Measurements from ENCODE around the gene ZNF853.
"Not testable (repeated sequence)": the region's sequence is repeated elsewhere in the genome, so short reads cannot be mapped to it uniquely, and the experiment has no call there.

The ZNF853 gene

GRCh38 chr7:6614953-6615722 lies at the start of gene ZNF853:
TSS of gene ZNF853 (plus strand) at chr7:6615610. CDS start at chr7:6616175, 565 bp downstream.
- DNase-seq = no peak

GRCh38 chr7:6565655-6566054 lies 49.8 kb upstream of the ZNF853 start:
- no peak for DNase-seq

DNA sequence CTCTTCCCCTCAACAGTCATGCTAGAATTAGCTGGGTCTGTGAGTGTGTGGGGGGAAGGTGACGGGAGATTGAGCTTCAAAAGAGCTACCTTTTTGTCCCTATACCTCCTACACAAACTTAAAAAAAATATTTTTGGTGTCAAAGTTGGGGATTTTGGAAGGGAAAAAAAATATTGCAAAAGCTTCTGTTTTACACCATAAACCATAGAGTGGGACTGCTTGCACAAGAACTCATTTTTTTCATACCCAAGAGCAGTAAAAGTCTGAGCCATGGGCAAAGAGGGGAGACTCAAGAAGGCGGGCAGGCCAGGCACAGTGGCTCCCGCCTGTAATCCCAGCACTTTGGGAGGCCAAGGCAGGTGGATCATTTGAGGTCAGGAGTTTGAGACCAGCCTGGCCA lies 47.5 kb upstream of the ZNF853 start:
- DNase-seq = no peak

- DNase-seq = no peak
Measured at GRCh38 chr7:6571160-6571779, 44.1 kb upstream of the ZNF853 start.

- no peak for DNase-seq
Measured at GRCh38 chr7:6575281-6576023, 40.0 kb upstream of the ZNF853 start.

DNA sequence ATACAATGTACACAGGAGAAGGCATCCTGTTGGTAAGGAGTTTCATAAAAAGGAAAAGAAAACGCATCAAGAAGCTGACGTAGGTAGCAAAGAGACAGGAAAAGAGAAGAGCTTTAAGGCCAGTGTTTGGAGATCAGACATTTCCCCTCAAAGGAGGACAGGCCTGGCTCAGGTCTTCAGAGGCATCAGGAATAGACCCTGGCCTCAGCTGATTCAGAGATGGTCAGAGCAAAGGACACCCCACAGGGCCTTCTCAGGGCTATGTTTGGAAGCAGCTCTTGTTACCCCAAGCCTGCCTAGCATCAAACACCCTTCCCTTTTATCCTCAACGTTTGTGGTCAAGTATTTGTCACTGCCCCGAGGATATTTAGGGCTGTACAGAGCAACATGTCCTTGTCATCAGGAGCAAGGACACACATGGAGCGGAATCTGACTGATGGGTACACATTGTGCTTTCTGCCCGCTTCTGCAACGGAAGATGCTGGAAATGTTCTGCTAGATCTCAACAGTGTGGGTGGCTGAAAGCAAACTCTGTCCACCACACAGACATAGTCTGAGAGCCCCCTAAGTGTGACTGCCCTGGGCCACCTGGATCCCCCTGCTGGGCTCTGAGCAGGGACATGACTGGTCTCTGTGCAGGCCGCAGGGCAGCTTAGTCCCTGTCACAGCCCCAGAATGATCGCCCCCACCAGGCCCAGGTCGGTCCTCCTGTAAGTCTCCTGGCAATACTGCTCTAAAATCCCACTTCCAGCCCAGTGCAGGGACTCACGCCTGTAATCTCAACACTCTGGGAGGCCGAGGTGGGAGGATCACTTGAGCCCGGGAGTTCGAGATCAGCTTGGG lies 39.2 kb upstream of the ZNF853 start:
- DNase-seq = no peak

GRCh38 chr7:6576867-6577368 lies 38.5 kb upstream of the ZNF853 start:
- DNase-seq = not testable (repeated sequence)

- DNase-seq = peak; percentile 57
Measured at GRCh38 chr7:6577369-6578113, 37.9 kb upstream of the ZNF853 start, which contains the start of gene ZDHHC4. TSS of gene ZDHHC4 (plus strand) at chr7:6577454. CDS start at chr7:6580562, 3,108 bp downstream.

DNA sequence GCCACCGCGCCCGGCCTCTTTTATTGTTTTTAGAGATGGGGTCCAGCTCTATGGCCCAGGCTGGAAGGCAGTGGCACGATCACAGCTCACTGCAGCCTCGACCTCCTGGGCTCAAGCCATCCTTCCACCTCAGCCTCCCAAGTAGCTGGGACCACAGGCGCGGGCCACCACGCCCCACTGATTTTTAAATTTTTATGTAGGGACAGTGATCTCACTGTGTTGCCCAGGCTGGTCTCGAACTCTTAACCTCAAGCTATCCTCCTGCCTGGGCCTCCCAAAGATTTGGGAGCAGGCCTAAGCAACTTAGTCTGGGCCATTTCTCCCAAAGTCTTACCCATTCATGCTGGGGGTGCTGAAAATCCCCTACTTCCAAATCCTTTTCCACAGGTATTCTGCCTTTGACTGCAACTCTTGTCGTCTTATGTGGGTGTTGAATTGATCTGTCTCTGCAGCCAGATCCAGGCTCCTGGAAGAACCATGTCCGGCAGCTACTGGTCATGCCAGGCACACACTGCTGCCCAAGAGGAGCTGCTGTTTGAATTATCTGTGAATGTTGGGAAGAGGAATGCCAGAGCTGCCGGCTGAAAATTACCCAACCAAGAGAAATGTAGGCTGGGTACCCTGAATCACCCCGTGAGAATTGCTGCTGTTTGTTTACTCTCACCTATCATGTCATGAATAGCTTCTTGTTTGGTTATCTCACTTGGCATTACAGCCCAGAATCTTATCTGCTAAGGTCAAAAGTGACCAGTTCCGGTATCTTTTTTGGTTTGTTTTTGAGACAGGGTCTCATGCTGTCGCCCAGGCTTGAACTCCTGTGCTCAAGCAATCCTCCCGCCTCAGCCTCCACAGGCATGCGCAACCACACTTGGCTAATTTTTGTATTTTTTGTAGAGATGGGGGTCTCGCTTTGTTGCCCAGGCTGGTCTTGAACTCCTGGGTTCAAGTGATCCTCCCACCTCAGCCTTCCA lies 37.0 kb upstream of the ZNF853 start:
- no peak for DNase-seq

DNA sequence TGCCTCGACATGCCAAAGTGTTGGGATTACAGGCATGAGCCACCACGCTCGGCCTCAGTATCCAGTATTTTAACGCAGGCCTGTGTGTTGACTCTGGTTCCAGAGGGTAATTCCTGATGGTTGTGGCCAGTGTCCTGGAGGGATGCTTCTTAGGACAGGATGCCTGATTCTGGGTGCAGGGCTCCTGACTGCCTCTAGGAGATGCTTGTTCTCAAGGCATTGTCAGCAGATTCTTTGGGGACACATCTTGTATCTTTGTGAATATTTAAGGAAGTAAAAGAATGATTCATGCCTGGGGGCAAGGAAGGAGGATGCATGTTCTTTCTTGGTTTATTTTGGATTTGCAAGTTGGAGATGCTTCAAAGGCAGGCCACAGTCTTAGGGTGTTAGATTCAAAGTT lies 36.0 kb upstream of the ZNF853 start:
- no peak for DNase-seq

- not testable (repeated sequence) for DNase-seq
Measured at GRCh38 chr7:6585746-6586432, 29.5 kb upstream of the ZNF853 start.

DNA sequence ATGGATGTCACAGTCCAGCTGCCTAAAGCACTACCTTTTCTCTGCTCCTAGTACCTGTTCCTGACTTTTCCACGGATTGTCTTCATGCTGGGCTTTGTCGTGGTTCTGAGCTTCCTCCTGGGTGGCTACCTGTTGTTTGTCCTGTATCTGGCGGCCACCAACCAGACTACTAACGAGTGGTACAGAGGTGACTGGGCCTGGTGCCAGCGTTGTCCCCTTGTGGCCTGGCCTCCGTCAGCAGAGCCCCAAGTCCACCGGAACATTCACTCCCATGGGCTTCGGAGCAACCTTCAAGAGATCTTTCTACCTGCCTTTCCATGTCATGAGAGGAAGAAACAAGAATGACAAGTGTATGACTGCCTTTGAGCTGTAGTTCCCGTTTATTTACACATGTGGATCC lies 26.8 kb upstream of the ZNF853 start:
- DNase-seq = no peak

DNA sequence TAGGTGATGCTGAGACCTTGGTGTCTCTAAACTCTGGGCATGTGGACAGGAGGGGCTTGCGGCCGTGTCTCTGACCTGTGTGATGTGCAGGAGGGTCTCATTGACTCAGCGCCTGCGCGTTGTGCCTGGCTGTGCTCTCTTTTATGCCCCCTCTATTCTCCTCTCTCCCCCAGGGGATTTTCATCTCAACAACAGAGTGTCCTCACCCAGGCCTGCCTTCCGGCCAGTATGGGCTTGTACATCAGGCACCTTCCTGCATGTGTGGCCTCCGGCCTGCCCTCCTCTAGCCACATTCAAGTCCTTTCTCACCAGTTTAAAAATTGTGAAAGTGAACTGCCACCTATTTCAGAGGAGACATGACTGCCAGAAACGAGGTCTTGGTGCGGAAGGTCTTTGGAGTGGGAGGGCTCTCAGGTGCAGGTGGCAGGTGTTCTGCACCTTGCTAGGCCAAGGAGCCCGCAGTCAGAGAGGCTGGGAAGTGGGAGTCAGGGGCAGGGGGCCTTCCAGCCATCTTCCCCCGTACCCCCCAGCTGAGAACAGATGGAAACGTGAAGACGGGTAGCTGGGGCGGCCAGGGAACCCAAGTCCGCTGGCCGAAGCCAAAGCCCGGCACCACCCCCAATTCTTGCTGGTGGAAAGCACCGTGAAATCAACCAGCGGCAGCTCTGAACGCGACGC lies 26.1 kb upstream of the ZNF853 start:
- no peak for DNase-seq

GRCh38 chr7:6589829-6590644 lies 25.4 kb upstream of the ZNF853 start, which contains the start of gene INTS15:
TSS of gene INTS15 (plus strand) at chr7:6590021. CDS start at chr7:6590284, 263 bp downstream.
- peak; percentile 64 for DNase-seq

DNA sequence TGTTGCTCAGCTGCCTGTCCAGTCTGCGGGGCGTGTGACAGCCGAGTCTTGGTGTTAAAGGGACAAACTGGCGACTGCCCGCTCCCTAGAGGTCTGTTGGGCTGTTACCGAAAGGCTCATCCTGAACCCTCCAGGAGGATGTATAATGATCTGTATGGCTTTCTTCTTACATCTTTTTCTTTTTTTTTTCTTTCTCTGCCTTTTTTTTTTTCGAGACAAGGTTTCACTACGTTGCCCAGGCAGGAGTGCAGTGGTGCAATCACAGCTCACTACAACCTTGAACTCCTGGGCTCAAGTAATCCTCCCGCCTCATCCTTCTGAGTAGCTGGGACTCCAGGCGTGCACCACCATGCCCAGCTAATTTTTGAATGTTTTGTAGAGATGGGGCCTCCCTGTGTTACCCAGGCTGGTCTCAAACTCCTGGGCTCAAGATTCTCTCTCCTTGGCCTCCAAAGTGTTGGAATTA lies 24.7 kb upstream of the ZNF853 start:
- no peak for DNase-seq

DNA sequence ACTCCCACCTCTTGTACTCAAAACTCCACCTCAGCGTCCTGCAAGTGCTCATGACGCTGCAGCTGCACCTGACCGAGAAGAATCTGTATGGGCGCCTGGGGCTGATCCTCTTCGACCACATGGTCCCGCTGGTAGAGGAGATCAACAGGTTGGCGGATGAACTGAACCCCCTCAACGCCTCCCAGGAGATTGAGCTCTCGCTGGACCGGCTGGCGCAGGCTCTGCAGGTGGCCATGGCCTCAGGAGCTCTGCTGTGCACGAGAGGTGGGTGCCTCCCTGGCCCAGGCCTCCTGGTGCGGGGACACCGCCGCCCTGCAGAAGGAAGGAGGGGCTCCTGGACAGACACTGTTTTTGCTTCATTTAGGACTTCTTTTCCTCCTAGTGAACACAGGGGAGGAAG lies 15.3 kb upstream of the ZNF853 start:
- no peak for DNase-seq

- no peak for DNase-seq
Measured at GRCh38 chr7:6604458-6604857, 11.0 kb upstream of the ZNF853 start.

All from NCI-H2227 treated with DMSO at 0.1 percent for 48 hours (cell line).